Nephron (organoid): Measurements from ENCODE around the gene GPI.
A peak's percentile ranks its signal among the peaks of the same experiment; 100 is the strongest.

Source experiments
- H3K27ac Mint-ChIP-seq, 3 experiments: 2 replicates each; pipeline ENCODE4 v1.8.0; 2020; ENCODE audit warnings: mixed read lengths in 3 of 3, mild to moderate bottlenecking in 2 of 3, moderate library complexity in 1 of 3
- H3K27me3 Mint-ChIP-seq: 2 replicates; pipeline ENCODE4 v1.8.0; 2021; ENCODE audit warnings: low read depth, mild to moderate bottlenecking, moderate library complexity, mixed read lengths
- H3K36me3 Mint-ChIP-seq: 2 replicates; pipeline ENCODE4 v1.8.0; 2020; ENCODE audit warnings: low read depth, mixed read lengths
- H3K4me1 Mint-ChIP-seq: 2 replicates; pipeline ENCODE4 v1.8.0; 2020; ENCODE audit warnings: mixed read lengths
- H3K4me3 Mint-ChIP-seq, 3 experiments: 2 replicates each; pipeline ENCODE4 v1.8.0; 2020; ENCODE audit warnings: mild to moderate bottlenecking in 3 of 3, mixed read lengths in 3 of 3, moderate library complexity in 2 of 3
- H3K9me3 Mint-ChIP-seq: 2 replicates; pipeline ENCODE4 v1.8.0; 2020; ENCODE audit warnings: mixed read lengths
- CTCF ChIP-seq, 3 experiments: fragments of 200-600 bp; sonication (generic); IDR thresholded peaks; one replicate each; pipeline ENCODE4 v1.5.0; 2021; ENCODE audit warnings: antibody characterized with exemption in 3 of 3; ENCODE audit not compliant: unreplicated experiment in 3 of 3

Gene GPI

GRCh38 chr19:34370983-34371382 lies 6.0 kb downstream of the GPI start:
- no peak overlapping the region for H3K27ac Mint-ChIP-seq
- peaks cover 17% of the 10 kb centered on the region for H3K4me1 Mint-ChIP-seq
- no peaks in the 10 kb centered on the region for H3K9me3 Mint-ChIP-seq
- H3K27me3 Mint-ChIP-seq = no peaks in the 10 kb centered on the region
- no peak overlapping the region for H3K4me3 Mint-ChIP-seq
- H3K36me3 Mint-ChIP-seq = peaks cover 55% of the 10 kb centered on the region
- no peak for TF ChIP-seq CTCF (IDR thresholded peaks at IDR 0.05; ENCODE audit: unreplicated experiment in 3 of 3)

- H3K27me3 Mint-ChIP-seq = no peaks in the 10 kb centered on the region
- H3K4me1 Mint-ChIP-seq = no peaks in the 10 kb centered on the region
- H3K4me3 Mint-ChIP-seq = no peak overlapping the region
- H3K36me3 Mint-ChIP-seq = peaks cover 53% of the 10 kb centered on the region
- no peak for TF ChIP-seq CTCF (IDR thresholded peaks at IDR 0.05; ENCODE audit: unreplicated experiment in 3 of 3)
- no peaks in the 10 kb centered on the region for H3K9me3 Mint-ChIP-seq
- H3K27ac Mint-ChIP-seq = peak overlapping the region in 1 of 3 experiments; percentile 51
Measured at GRCh38 chr19:34373601-34374288, 8.7 kb downstream of the GPI start.

GRCh38 chr19:34375598-34375997 lies 10.6 kb downstream of the GPI start:
- Mint-ChIP-seq H3K36me3 (peaks cover 48% of the 10 kb centered on the region), H3K4me1 (no peaks in the 10 kb centered on the region), H3K9me3 (no peaks in the 10 kb centered on the region), H3K27me3 (no peaks in the 10 kb centered on the region), H3K27ac (no peak overlapping the region), H3K4me3 (no peak overlapping the region)
- TF ChIP-seq CTCF (IDR thresholded peaks at IDR 0.05; ENCODE audit: unreplicated experiment in 3 of 3) = no peak

- H3K27me3 Mint-ChIP-seq = no peaks in the 10 kb centered on the region
- no peak overlapping the region for H3K4me3 Mint-ChIP-seq
- H3K27ac Mint-ChIP-seq = no peak overlapping the region
- peaks cover 65% of the 10 kb centered on the region for H3K36me3 Mint-ChIP-seq
- no peak for TF ChIP-seq CTCF (IDR thresholded peaks at IDR 0.05; ENCODE audit: unreplicated experiment in 3 of 3)
- no peaks in the 10 kb centered on the region for H3K9me3 Mint-ChIP-seq
- no peaks in the 10 kb centered on the region for H3K4me1 Mint-ChIP-seq
Measured at GRCh38 chr19:34380639-34381241, 15.7 kb downstream of the GPI start.

GRCh38 chr19:34381399-34382251 lies 16.6 kb downstream of the GPI start:
- Mint-ChIP-seq H3K27me3 (no peaks in the 10 kb centered on the region), H3K27ac (no peak overlapping the region), H3K9me3 (no peaks in the 10 kb centered on the region), H3K4me1 (no peaks in the 10 kb centered on the region), H3K36me3 (peaks cover 71% of the 10 kb centered on the region), H3K4me3 (no peak overlapping the region)
- TF ChIP-seq CTCF (IDR thresholded peaks at IDR 0.05; ENCODE audit: unreplicated experiment in 3 of 3) = no peak
